Measurements from ENCODE around the gene PIK3C2A. TPM values are rescaled to one million over a fixed set of nuclear protein-coding genes. Genes with fewer than 3 reads are reported as not detected.
A peak's percentile ranks its signal among the peaks of the same experiment; 100 is the strongest.
"Not testable (repeated sequence)": the region's sequence is repeated elsewhere in the genome, so short reads cannot be mapped to it uniquely, and the experiment has no call there.

Gene PIK3C2A
- total RNA-seq, 1 experiment from 2014 or later, result 35.0 TPM

DNA sequence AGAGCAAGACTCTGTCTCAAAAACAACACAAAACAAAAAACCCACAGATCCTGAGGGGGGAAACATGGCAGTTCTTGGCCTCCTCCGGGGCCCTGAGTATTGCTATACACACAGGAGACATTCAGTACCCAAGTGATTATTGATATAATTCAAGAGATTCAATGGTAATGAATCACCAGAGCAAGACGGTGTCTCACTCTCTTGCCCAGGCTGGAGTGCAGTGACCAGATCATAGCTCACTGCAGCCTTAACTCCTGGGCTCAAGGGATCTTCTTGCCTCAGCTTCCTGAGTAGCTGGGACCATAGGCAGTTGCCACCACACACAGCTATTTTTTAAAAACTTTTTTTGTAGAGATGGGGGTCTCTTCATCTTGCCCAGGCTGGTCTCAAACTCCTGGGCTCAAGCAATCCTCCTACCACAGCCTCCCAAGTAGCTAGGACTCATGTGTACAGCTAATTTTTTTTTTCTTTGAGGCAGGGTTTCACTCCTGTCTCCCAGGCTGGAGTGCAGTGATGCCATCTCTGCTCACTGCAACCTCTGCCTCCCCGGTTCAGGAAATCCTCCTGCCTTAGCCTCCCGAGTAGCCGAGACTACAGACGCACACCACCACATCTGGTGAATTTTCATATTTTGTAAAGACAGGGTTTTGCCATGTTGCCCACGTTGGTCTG lies 21.8 kb upstream of the PIK3C2A start:
- Histone ChIP-seq H3K27me3 (ENCODE audit: low read length) (no peaks in the 10 kb centered on the region), H3F3A (ENCODE audit: low read length, unreplicated experiment) (no peaks in the 10 kb centered on the region), H3K9ac (ENCODE audit: low read length) (no peak overlapping the region), H3K9me3 (ENCODE audit: low read length) (no peaks in the 10 kb centered on the region), H3K27ac (ENCODE audit: low read length) (no peak overlapping the region), H3K36me3 (ENCODE audit: low read depth, low read length) (no peaks in the 10 kb centered on the region), H3K4me1 (ENCODE audit: insufficient read depth, low read length) (no peaks in the 10 kb centered on the region), H3K79me2 (ENCODE audit: low read length) (no peaks in the 10 kb centered on the region), H3K4me2 (ENCODE audit: low read length) (no peak overlapping the region), H3K9me2 (replicated peaks; ENCODE audit: low read length) (no peaks in the 10 kb centered on the region), H4K20me1 (ENCODE audit: low read length) (no peaks in the 10 kb centered on the region), H2AFZ (ENCODE audit: low read length) (no peak overlapping the region; the same call in 1 of the 2 replicates), H3K4me3 (ENCODE audit: low read length) (no peak overlapping the region)
- CTCF ChIA-PET, result interaction anchor here (0.6 to 0.7 kb wide), 4 partner anchors 21 to 156 kb away, joined by 3 to 5 read pairs (median 3); no protein-coding TSS in a partner anchor
- ATAC-seq (peak; percentile 18; the same call in 1 of the 2 replicates), DNase-seq (no peak)
- BruUV-seq (replicated peaks), result no TSS peak
- intact Hi-C loops (cut with micrococcal nuclease), result loop anchor here (2.0 to 10.0 kb wide), 3 partner anchors 37 to 275 kb away; no protein-coding TSS in a partner anchor
- TF ChIP-seq, protein P1, sequence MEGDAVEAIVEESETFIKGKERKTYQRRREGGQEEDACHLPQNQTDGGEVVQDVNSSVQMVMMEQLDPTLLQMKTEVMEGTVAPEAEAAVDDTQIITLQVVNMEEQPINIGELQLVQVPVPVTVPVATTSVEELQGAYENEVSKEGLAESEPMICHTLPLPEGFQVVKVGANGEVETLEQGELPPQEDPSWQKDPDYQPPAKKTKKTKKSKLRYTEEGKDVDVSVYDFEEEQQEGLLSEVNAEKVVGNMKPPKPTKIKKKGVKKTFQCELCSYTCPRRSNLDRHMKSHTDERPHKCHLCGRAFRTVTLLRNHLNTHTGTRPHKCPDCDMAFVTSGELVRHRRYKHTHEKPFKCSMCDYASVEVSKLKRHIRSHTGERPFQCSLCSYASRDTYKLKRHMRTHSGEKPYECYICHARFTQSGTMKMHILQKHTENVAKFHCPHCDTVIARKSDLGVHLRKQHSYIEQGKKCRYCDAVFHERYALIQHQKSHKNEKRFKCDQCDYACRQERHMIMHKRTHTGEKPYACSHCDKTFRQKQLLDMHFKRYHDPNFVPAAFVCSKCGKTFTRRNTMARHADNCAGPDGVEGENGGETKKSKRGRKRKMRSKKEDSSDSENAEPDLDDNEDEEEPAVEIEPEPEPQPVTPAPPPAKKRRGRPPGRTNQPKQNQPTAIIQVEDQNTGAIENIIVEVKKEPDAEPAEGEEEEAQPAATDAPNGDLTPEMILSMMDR (conservative IDR thresholded peaks at IDR 0.05; ENCODE audit: low read depth, low read length), result no peak
- TF ChIP-seq EZH2 (IDR thresholded peaks at IDR 0.05; ENCODE audit: low read length, unreplicated experiment), result no peak
- TF ChIP-seq EZH2phosphoT487 (IDR thresholded peaks at IDR 0.05; ENCODE audit: borderline replicate concordance, low read length), result no peak
- POLR2A ChIA-PET (ENCODE audit: unreplicated experiment), result interaction anchor here (0.7 kb wide), 1 partner anchor 21 kb away, joined by 7 read pairs; no protein-coding TSS in a partner anchor

DNA sequence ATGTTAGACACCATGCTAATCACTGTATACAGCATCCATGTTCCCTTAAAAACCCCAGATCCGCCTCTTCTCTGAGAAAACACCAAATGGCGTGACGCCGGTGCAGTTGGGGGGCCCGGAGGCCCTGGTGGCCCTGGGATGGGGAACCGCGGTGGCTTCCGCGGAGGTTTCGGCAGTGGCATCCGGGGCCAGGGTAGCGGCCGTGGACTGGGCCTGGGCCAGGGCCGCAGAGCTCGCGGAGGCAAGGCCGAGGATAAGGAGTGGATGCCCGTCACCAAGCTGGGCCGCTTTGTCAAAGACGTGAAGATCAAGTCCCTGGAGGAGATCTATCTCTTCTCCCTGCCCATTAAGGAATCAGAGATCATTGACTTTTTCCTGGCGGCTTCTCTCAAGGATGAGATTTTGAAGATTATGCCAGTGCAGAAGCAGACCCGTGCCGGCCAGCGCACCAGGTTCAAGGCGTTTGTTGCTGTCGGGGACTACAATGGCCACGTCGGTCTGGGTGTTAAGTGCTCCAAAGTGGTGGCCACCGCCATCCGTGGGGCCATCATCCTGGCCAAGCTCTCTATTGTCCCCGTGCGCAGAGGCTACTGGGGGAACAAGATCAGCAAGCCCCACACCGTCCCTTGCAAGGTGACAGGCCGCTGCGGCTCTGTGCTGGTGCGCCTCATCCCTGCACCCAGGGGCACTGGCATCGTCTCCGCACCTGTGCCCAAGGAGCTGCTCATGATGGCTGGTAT lies 20.6 kb upstream of the PIK3C2A start:
- H3K27ac ChIP-seq (ENCODE audit: low read length); H3F3A ChIP-seq (ENCODE audit: low read length, unreplicated experiment); H3K4me2 ChIP-seq (ENCODE audit: low read length); POLR2A ChIA-PET (ENCODE audit: unreplicated experiment); H3K79me2 ChIP-seq (ENCODE audit: low read length); H3K9me3 ChIP-seq (ENCODE audit: low read length); H3K4me1 ChIP-seq (ENCODE audit: insufficient read depth, low read length); DNase-seq; H4K20me1 ChIP-seq (ENCODE audit: low read length); intact Hi-C loops (cut with micrococcal nuclease); ATAC-seq; BruUV-seq (replicated peaks); H2AFZ ChIP-seq (ENCODE audit: low read length); H3K4me3 ChIP-seq (ENCODE audit: low read length); H3K36me3 ChIP-seq (ENCODE audit: low read depth, low read length); H3K9ac ChIP-seq (ENCODE audit: low read length); H3K27me3 ChIP-seq (ENCODE audit: low read length); H3K9me2 ChIP-seq (replicated peaks; ENCODE audit: low read length); CTCF ChIA-PET: not testable (repeated sequence)

DNA sequence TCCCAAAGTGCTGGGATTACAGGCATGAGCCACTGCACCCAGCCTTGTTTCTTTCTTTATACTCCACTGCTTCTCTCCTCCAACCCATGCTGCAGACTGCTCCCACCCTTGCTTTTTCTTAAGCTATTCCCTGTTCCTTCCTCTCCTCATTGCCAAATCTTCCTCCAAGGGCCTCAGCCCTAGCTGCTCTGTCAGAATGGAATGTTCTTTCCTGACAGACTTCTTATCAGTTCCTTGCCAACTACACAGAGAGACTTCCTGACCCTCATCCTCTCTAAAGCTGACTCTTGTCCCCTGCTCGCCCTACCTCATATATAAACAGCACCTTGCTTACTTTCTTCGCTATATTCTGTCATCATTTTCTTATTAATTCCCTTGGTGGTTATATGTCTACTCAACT lies 16.9 kb upstream of the PIK3C2A start:
- no peak overlapping the region for H3K4me3 ChIP-seq (ENCODE audit: low read length)
- no peaks in the 10 kb centered on the region for H3K79me2 ChIP-seq (ENCODE audit: low read length)
- no peaks in the 10 kb centered on the region for H3K9me3 ChIP-seq (ENCODE audit: low read length)
- no TSS peak for BruUV-seq (replicated peaks)
- intact Hi-C loops (cut with micrococcal nuclease), result no loop called here
- ChIA-PET CTCF (no interaction called here), POLR2A (ENCODE audit: unreplicated experiment) (no interaction called here)
- DNase-seq, result no peak
- H3F3A ChIP-seq (ENCODE audit: low read length, unreplicated experiment), result no peaks in the 10 kb centered on the region
- H3K27ac ChIP-seq (ENCODE audit: low read length), result no peak overlapping the region
- H4K20me1 ChIP-seq (ENCODE audit: low read length), result no peaks in the 10 kb centered on the region
- H3K4me2 ChIP-seq (ENCODE audit: low read length), result no peak overlapping the region
- H3K9me2 ChIP-seq (replicated peaks; ENCODE audit: low read length), result no peaks in the 10 kb centered on the region
- ATAC-seq, result no peak
- H3K4me1 ChIP-seq (ENCODE audit: insufficient read depth, low read length), result peaks cover 7% of the 10 kb centered on the region; the same call in 1 of the 2 replicates
- no peak overlapping the region for H2AFZ ChIP-seq (ENCODE audit: low read length)
- no peaks in the 10 kb centered on the region for H3K27me3 ChIP-seq (ENCODE audit: low read length)
- no peak overlapping the region for H3K9ac ChIP-seq (ENCODE audit: low read length)
- H3K36me3 ChIP-seq (ENCODE audit: low read depth, low read length), result no peaks in the 10 kb centered on the region
- TF ChIP-seq, protein P1 (conservative IDR thresholded peaks at IDR 0.05; ENCODE audit: low read depth, low read length), result no peak
- TF ChIP-seq EZH2phosphoT487 (IDR thresholded peaks at IDR 0.05; ENCODE audit: borderline replicate concordance, low read length) (no peak), EZH2 (IDR thresholded peaks at IDR 0.05; ENCODE audit: low read length, unreplicated experiment) (no peak)
